Prostate gland (tissue), 2 donors: ENCODE data around the gene RAPGEF3.

Experiments used
- POLR2A ChIP-seq: fragments of 450-650 bp; IDR thresholded peaks from one replicate; pipeline ENCODE4 v1.6.1; 2016; ENCODE audit warnings: antibody characterized with exemption, mild to moderate bottlenecking
- TF ChIP-seq, protein P1 (sequence below), 4 experiments: fragments of 200-600 bp in 2 of 4; fragments of 450-650 bp in 2 of 4; sonication (generic) in 2 of 4; IDR thresholded peaks; 1 replicate in 3 of 4; 2 replicates in 1 of 4; pipeline ENCODE4 v1.5.1; 2016 to 2019; ENCODE audit warnings: antibody characterized with exemption in 4 of 4, mild to moderate bottlenecking in 2 of 4, moderate library complexity in 2 of 4

DNA sequence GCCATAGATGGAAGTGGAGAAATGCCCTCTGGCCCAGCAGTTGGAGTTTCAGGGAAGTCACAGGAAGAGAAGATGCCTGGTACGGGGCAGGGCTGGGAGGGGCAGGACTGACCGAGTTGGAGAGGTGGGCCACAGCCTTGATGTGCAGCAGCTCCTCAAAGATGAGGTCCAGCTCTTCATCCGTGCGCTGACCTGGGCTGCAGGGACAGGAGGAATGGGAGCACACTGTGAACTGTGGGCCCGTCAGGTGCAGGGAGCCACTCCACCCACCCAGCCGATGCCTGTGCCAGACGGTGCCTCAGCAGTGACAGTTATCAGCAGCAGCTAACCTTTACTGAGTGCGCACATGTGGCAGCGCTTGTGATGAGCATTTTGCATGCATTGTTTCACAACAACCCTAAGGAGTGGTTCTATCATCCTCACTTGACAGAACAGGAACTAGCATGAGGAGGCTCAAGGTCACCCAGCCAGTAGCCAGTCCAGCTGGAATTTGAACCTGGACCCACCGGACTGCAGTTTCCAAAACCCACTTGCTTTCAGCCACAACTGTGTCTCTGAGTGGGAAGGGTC is 8.4 kb downstream of the RAPGEF3 start:
- TF ChIP-seq POLR2A = no peak
- TF ChIP-seq, protein P1, sequence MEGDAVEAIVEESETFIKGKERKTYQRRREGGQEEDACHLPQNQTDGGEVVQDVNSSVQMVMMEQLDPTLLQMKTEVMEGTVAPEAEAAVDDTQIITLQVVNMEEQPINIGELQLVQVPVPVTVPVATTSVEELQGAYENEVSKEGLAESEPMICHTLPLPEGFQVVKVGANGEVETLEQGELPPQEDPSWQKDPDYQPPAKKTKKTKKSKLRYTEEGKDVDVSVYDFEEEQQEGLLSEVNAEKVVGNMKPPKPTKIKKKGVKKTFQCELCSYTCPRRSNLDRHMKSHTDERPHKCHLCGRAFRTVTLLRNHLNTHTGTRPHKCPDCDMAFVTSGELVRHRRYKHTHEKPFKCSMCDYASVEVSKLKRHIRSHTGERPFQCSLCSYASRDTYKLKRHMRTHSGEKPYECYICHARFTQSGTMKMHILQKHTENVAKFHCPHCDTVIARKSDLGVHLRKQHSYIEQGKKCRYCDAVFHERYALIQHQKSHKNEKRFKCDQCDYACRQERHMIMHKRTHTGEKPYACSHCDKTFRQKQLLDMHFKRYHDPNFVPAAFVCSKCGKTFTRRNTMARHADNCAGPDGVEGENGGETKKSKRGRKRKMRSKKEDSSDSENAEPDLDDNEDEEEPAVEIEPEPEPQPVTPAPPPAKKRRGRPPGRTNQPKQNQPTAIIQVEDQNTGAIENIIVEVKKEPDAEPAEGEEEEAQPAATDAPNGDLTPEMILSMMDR (IDR thresholded peaks at IDR 0.05) = no peak
